GM18517 (cell line): ENCODE results near the gene THEMIS.

Experiments used
- ATAC-seq: cut with Tn5 transposase; IDR thresholded peaks from one replicate; pipeline ENCODE4 v1.9.1; 2021; ENCODE audit warnings: mild to moderate bottlenecking, moderate library complexity; ENCODE audit not compliant: unreplicated experiment

Gene THEMIS

DNA sequence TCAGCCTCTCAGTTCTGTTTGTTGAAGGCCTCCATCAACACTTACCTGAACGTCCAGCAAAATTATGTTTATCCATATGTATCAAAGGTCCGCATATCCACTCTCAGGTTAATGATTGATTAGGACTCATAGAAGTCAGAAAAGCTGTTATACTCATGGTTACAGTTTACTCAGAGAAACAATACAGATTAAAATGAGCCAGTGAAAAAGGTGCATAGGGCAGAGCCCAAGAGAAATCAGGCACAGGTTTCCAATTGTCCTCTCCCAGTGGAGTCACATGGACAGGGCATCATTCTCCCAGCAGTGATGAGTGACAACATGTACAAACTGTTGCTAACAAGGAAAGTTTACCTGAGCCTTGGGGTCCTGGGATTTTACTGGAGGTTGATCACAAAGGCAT, 36.2 kb downstream of the THEMIS start:
- no peak for ATAC-seq

DNA sequence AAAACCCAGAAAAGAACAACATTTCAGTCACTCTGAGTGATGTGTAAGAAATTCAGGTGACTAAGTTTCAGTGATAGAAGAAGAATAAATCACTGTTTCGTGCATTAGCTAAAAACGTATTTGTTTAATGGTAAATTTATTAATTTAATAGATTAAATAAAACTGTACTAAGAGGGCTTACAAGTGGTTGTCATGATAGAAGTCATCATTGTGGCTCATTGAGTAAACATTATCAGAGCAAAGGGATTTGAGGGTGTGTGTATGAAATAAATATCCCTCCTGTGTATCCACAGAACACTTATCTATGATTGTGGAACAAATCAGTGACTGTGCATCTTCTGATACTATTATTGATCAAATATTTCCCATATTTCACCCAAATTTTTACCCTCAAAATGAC, 40.1 kb downstream of the THEMIS start:
- no peak for ATAC-seq

DNA sequence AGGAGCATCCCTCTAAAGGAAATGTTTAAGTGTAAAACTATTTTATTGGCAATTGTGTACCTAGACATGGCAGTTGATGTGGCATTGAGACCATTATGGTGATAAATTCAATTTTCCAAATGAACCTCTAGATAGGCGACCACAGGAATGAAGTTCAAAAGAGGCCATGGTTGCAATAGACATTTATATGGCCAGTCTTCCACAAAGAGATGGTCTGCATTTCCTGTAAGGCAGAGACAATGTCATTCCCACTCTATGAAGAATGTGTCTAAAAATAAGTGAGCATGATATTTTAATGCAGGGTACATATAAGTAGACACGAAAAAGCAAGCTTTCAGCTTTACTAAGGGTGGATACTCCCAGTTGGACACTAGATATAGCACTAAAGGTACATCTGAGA, 40.9 kb downstream of the THEMIS start:
- ATAC-seq, result no peak

DNA sequence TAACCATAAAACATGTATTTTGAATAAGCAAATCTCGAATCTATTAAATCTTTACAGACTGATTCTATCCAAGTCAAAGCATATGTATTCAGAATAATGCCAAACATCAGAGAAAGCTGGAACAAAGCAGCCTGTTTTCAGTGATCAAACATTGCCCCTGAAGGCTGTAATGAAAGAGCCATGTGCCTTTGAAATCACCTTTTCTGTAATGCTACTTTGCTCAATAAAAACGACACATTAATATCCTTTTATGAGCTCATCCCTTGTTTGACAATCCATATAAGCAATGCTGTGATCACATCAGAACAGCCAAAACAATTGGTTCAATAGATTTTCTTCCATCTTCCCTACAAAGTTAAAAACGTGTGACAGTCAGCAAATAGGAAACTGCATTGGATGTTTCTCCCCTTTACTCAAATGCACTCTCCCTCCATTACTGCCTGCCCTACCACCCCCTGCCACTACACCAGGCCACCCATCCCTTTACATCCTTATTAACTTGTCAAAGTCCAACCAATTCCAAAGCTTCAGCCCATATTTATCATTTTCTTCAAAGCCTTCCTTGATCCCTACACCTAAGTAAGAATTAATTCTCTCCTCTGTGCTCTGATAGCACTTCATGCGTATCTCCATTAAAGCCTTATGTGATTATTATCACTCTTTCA, 42.0 kb downstream of the THEMIS start:
- no peak for ATAC-seq

DNA sequence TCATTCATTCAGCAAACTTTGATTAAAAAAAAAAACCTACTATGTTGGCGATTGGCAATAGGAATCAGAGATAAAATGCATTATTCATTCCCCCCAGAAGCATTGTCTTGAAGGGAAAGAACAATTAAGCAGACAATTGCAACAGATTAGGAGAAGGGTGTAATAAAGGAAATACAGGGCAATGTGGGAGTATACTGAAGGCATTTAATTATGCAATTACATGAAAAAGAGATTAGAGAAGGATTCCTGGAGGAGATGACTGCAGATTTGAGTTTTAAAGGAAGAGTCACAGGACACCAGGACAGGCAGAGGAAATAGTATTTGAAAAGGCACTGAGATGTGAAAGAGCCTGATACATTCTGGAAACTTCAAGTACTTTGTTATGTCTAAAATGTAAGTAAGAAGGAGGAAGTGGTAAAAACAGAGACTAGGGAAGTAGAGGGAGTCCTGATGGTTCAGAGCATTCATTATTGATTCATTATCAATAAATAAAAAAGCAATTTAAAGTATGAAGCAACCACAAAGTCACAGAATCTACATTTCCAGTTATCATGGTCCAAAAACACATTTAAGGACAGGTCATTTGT, 43.7 kb downstream of the THEMIS start:
- ATAC-seq, result no peak

DNA sequence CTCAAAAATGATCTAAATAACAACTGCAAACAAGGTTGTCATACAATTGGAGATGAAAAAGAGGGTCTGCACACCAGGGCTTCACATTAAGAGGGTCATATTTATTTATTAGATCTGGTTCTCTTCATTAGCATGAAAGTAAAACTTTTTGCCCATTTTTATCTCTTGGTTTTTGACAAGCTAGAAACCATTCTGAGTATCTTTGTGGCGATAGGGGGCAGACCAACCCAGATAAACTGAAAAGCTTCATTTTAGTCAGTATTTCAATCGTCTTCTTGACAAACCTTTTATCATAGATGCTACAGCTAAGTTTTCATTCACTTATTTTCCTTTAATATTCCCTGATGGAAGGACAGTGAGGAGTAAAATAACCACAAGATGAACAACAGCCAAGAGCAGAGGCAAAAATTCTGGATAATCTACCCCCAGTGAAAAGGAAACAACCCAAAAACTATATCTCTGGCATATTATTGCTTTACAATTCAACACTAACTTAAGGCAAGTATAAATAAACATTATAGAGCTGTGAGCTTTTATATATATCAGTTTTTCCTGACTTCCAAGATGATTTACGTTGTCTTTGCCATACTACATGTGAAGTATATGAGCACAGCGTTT, 45.2 kb downstream of the THEMIS start:
- ATAC-seq, result peak; percentile 41

DNA sequence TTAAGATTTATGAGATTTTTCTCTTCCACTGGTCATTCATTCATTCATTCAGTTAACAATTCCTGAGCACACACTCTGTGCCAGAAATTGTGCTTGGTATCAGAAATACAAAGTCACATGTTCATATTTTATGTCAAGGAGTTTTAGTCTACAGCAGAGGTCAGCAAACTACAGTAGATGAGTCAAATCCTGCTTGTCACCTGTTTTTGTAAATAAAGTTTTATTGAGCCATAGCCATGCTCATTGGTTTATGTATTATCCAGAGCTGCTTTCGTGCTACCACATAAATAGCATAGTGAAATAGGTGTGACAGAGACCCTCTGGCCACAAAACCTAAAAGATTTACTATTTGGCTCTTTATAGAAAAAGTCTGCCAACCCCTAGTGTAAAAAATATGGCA, 46.8 kb downstream of the THEMIS start:
- ATAC-seq, result no peak

DNA sequence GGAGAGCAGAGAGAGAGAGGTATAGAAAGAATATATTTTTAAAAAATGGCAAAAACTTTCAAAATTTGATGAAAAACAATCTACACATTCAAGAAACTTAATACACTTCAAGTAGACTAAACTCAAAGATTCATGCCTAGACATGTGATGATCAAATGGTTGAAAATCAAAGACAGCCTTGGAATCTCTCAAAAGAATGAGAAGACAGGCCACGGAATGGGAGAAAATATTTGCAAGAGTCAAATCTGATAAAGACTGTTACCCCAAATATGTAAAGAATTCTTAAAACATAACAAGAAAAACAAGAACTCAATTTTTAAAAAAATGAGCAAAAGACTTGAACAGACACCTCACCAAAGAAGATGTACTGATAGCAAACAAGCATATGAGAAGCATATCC, 49.7 kb downstream of the THEMIS start:
- no peak for ATAC-seq

DNA sequence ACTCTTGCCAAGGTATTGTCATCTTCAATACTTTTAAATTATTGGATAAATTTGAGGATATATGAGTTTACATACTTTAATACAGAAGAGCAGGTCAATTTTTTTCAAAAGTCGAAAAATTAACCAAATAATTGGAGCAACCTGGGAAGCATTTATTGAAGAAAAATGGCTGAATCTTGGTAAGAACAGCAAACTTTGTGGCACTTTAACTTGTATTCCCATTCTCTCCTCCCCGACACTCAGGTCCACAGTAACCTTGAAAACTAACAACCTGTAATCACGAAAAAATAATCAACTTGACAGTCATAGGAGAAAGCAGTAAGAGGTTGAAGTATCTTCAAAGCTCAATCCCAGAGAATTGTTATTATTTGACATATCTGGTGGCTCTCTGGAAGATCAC, 55.6 kb downstream of the THEMIS start:
- ATAC-seq, result no peak

DNA sequence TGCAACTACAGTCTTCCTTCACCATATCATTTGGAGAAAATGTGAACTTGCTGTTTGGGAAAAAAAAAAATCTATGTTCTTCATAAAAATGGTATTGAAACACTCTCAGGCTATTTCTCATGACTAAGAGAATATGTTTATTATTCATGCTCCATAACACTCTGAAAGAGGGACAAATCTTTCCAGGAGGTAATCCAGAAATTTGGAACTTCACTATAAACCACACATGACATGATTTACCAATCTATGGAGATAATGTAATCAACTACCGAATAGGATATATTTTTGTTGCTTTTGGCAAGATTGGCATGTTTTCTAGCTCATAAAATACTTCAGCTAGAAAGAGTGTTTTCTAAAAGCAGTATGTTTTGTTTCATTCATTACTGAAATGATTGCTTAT, 56.3 kb downstream of the THEMIS start:
- no peak for ATAC-seq

DNA sequence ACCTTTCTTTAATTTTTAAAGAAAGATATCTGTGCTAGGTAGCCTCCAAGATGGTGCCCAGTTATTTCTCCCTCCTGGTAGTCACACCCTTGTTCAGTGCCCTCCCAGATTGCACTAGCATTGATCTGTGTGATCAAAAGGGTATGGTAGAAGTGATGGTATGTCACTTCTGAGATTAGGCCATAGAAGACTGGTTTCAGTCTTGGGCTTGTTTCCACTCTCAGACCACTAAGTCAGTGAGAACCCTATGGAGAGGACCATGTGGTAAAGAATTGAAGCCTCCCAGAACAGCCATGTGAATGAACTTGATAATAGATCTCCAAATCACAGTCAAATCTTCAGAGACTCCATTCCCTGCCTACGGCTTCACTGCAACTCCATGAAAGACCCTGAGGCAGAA, 57.3 kb downstream of the THEMIS start:
- no peak for ATAC-seq

DNA sequence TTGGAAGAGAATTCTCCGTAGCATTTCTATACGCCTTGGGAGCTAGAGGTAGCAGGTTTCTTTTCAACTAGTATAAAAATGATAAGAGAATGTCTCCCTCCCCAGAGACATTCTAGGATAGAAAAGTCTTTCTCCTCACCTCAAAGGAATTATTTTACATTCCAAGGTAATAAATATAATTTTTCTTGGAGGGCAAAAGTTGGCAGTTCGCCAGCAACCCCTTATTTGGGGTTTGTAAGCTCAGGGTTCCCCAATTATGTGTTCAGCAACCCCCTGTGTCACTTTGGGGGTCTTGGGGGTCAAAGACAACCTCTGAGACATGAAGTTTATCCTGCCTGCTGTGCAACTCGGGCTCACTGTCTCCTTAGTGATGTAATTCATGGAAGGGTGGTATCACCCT, 58.3 kb downstream of the THEMIS start:
- ATAC-seq, result no peak

DNA sequence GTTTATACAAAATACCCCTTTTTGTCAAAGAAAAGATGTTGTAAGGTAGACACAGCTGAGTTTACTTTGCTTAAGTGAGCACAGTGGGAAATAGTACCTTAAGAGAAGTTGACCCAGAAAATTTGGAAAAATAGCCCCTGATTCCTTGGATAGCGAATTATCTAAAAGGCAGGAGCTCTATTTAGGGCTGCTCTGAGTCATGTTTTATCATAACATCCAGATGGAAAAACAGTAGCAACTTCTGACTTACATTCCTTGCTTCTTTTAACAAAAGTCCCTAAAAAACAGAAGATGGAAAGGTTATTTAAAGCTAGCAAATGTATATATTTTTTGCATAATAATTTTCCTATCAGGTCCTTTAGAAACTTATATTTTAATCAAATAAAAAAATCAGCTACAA, 59.0 kb downstream of the THEMIS start:
- no peak for ATAC-seq

DNA sequence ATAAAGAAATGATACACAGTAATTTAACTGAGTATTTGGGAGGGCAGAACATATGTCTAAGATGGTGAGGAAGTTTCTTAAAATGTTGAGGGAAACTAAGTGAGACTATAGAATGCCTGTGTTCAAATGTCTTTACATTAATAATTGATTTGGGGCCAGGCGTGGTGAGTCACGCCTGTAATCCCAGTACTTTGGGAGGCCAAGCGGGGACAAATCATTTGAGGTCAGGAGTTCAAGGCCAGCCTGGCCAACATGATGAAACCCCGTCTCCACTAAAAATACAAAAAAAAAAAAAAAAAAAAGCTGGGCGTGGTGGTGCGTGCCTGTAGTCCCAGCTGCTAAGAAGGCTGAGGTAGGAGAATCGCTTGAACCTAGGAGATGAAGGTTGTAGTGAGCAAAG, 66.7 kb downstream of the THEMIS start:
- no peak for ATAC-seq

DNA sequence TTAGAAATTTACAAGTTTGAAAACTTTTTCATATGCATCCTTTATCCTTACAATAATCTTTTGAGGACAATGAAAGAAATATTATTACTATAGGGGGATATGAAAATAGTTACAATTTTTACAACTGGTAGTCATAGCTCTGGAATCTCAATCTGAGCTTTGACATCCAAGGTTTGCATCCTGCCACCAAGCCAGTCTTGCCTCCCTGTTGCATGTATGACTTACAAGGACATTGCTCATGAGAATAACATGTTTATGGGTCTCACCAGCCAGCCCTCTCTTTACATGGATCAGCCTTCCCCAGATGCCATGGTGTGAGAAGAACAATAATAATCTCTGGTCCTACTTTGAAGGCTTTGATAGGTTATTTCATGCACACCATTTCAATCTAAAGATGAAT, 67.5 kb downstream of the THEMIS start:
- ATAC-seq, result no peak

DNA sequence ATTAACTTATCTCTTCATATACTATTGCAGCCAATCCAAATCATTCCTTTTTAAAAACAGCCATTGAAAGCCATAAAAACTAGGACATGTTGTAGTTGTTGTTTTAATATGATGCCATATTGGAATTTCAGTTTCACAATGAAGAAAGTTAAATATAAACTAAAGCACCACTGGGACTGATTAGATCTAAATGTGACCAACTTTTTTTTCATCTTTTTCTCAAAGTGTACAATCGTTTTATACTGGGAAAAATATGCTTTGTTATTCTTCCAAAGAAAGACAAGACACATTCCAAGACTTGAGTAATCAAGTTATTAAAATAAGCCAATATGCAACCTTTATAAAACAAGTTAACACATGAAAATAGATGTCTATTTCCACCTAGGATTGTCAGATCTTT, 68.5 kb downstream of the THEMIS start:
- ATAC-seq, result no peak

DNA sequence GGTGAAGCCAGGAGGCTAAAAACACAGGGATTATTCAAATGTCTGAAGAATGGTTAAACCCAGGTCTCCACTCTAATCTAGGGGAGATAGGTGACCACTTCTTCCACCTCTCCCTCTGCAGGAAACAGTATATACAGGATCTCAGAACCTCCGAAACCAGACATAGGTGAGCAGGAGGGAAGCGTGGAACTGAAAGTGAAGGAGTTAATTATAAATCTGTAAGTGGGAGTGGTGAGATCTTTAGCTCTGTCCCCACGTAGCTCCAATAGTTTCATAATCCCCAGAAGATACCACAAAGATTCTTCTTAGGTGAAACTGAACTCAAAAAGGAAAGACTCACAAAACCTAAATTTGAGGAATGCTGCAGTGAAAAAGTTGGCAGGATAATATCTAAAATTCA, 76.8 kb downstream of the THEMIS start:
- no peak for ATAC-seq

DNA sequence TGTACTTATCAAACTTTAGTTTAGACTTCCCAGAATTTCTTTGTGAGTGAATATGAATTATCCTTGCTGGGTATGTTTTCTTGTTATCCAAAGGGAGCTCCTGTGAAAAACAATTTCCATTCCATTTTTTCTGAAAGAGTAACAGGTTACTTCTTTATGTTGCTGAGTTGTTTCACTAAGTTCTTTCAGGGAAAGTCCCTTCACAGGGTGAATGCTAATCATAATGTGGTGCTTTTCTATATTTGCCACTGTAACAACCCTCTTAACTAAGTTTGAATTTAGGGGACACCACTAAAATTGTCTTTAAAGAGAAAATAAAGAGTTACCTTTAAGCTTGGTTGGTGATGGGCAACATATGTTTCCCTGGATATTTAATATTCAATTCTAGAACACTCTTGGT, 79.4 kb downstream of the THEMIS start:
- ATAC-seq, result no peak

DNA sequence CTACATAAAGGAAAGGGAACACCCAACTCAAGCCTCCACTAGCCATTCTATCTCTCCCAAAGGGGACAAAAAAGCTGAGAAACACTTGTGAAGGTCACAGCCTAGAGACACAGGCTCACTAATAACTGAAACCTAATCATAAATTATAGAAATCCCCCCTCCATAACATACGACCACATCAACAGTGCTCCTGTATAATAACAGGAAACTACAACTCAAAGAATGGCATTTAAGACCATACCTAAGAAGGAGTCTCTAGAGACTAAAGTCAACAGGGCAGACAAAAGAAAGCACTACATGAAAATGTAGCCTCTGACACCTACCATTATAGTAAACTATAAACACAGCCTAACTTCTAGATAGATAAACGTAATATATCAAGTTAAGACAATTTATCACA, 82.7 kb downstream of the THEMIS start:
- no peak for ATAC-seq

DNA sequence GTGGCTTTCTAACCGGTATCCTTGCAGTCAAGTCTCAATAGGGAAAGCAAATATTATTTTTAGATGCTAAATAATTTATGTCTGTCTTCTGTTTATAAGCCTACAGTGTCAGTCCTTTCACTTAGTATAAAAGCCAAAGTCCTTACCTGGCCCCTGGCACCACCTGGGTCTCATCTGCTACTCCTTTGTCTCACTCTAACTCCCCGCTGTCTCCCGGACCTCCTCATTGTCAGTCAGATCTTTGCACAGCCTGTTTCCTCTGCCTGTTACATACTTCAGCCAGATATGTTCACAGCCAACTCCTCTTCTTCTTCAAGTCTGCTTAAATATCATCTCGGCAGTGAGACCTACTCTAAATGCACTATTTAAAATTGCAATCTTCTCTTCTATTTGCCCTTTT, 84.2 kb downstream of the THEMIS start:
- ATAC-seq, result no peak

DNA sequence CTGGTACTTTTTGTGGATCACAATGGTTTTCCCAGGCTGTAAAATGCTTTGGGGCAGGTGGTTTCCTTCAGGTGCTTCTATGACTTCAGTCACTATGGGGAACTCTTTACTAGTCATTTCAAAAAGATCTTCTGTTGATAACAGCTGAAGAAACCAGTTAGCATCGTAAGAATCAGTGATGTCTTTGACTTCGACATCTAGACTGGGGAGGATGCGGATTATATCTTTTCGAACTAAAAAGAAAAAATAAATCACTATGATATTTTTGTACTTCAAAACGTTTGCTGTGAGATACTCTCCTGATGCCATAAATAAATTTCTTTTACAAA, 87.2 kb downstream of the THEMIS start:
- ATAC-seq, result no peak

DNA sequence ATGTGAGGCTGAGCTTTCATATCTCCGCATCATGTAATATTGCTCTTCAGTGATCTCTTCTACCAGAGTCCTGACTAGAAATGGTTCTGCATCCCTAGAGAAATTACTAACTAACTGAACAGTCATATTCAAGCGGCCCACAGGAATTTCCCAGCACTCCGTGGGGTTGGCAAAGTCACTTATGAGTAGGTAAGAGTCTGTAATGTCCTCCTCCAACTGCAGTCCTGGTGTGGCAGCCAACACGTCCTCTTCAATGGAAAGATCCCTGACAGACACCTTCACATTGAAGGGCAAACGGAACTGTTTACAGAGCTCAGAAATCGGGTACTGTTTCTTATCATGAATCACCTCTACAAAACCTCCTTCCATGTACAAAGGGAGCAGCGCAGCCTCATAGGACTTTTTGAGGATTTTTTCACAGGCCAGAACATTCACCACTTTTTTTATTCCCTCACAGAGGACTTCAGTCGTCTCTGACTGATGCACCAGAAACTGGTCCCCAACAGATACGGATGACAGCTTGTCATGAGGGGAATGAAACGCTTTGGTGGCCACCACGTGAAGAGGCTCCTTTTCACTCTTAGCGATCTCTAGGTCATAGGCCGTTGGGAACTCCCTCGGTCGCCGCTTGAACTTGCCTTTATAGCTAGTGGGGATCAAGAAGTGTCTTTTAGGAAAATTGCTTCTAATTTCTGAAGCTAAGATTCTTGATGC, 87.7 kb downstream of the THEMIS start:
- ATAC-seq, result no peak
